ENCODE measurements around the gene THAP3. TPM values are rescaled to one million over a fixed set of nuclear protein-coding genes. Genes with fewer than 3 reads are reported as not detected.
"Not testable (repeated sequence)": the region's sequence is repeated elsewhere in the genome, so short reads cannot be mapped to it uniquely, and the experiment has no call there.

THAP3 gene
- total RNA-seq, 1 donor, result 7.6 TPM

DNA sequence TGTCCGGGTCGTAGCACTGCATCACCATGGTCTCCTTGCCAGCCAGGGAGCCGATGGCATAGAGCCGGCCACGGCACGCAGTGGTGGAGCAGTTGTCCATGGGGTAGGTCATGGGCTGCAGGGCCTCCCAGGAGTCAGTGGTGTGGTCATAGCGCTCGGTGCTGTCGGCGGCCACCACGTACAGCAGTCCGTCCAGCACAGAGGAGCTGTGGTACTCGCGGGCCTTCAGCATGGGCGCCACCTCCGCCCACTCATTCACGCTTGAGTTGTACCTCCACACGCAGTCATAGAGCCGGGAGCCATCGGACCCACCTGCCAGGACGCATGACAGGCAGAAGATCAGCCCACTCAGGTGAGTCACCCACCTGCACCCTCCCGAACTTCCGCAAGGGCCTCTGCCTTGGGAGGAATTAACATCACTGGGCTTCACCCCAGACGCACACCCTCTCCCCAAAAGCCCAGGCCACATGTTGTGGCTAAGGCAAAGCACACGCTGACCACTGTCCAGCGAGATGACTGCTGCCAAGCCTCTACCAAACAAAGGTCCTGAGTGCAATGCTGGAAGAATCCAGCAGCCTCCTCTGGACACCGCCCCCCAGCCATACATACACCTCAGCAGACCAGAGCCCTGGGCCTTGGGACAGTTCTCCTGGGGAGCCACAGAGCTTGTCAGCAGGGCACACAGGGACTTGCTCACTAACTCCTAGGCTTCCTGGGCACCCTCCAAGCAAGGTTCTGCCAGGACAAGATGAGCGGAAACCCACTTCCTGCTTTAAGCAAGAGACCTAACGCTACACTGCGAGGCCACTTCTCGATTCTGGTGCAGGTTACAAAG, 25.3 kb upstream of the THAP3 start:
- Histone ChIP-seq H3K4me1 (ENCODE audit: insufficient read depth, low read length) (peaks cover 50% of the 10 kb centered on the region), H3K9me3 (ENCODE audit: low read depth, low read length) (no peaks in the 10 kb centered on the region), H3K27me3 (ENCODE audit: insufficient read depth, low read length) (no peaks in the 10 kb centered on the region), H3K4me3 (ENCODE audit: low read length) (peak overlapping the region; percentile 84)

- not testable (repeated sequence) for H3K9me3 ChIP-seq (ENCODE audit: low read depth, low read length)
- peaks cover 56% of the 10 kb centered on the region for H3K4me1 ChIP-seq (ENCODE audit: insufficient read depth, low read length)
Measured at GRCh38 chr1:6599991-6600390, 24.7 kb upstream of the THAP3 start.

DNA sequence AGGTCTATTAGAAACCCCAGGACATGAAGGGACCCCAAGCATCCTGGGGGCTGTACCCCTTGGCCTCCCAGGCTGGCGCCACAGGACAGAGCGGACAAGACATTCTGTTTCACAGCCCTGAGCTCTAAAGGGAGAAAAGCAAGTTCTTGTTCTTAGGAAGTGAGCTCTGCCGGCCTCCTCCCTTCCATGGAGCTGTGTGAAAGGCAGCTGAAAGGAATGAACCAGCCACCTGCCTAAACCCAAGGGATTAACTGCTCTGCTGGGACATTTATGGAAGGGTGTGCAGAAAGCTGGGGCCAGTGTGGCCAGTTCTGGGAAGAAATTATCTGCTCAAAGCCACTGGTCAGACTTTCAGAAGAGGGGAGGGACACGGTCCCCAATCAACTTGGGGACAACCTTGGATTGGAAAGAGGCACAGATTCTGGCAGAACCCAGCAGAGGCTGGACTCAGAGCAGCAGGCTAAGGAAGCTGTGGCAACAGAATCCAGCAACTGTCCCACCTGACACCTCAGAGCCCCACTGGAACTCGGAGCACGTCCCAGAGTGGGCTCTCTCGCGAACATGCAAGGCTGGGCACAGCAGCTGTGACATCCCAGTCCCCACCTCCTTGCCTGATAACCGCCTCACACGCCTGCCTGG, 24.1 kb upstream of the THAP3 start:
- H3K9me3 ChIP-seq (ENCODE audit: low read depth, low read length), result no peaks in the 10 kb centered on the region
- peak overlapping the region; percentile 84 for H3K4me3 ChIP-seq (ENCODE audit: low read length)
- peaks cover 56% of the 10 kb centered on the region for H3K4me1 ChIP-seq (ENCODE audit: insufficient read depth, low read length)
- no peaks in the 10 kb centered on the region for H3K27me3 ChIP-seq (ENCODE audit: insufficient read depth, low read length)

More at GRCh38 chr1:6599991-6600390, 24.7 kb upstream of the THAP3 start:
- H3K4me3 ChIP-seq (ENCODE audit: low read length), result peak overlapping the region; percentile 84
- not testable (repeated sequence) for H3K27me3 ChIP-seq (ENCODE audit: insufficient read depth, low read length)

DNA sequence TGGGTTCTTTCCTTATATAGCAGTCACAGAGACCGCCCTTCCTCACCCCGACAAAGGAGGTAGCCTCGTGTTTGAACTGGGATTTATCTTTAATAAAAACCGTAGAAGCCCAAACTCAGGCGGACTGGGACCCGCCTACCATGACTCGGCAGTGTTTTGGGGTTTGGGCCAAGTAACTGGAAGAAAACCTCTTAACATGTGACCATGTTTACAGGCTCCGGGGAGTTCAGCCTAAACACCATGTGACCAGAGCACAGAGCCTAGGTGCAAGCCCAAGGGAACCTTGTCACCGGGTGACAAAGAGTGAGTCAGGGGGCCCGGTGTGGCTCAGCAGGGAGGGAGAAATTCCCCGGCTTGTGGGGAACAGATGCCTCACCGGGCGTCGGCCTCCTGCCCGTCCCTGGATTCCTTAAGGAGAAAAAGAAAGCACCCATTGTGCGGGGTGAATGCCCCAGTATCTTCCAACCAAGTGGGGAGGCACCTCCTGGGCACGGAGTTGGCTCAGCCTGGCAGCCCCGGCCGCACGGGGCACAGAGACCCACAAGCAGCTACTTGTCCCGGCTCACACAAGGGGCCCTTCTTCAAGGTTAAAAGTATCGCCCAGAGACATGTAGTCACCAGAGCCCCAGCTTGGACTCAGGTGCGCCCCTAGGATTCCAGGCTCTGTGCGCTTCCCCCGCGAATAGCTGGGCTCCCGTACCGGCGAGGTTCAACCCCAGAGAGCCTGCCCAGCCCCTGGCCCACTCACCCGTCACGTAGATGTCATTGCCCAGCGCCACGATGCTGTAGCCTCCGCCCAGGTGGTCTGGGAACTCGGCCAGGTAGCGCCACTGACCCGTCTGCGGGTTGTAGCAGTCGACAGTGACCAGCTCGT, 23.4 kb upstream of the THAP3 start:
- Histone ChIP-seq H3K4me3 (ENCODE audit: low read length) (peak overlapping the region; percentile 84), H3K4me1 (ENCODE audit: insufficient read depth, low read length) (peaks cover 56% of the 10 kb centered on the region), H3K27me3 (ENCODE audit: insufficient read depth, low read length) (no peaks in the 10 kb centered on the region), H3K9me3 (ENCODE audit: low read depth, low read length) (no peaks in the 10 kb centered on the region)

DNA sequence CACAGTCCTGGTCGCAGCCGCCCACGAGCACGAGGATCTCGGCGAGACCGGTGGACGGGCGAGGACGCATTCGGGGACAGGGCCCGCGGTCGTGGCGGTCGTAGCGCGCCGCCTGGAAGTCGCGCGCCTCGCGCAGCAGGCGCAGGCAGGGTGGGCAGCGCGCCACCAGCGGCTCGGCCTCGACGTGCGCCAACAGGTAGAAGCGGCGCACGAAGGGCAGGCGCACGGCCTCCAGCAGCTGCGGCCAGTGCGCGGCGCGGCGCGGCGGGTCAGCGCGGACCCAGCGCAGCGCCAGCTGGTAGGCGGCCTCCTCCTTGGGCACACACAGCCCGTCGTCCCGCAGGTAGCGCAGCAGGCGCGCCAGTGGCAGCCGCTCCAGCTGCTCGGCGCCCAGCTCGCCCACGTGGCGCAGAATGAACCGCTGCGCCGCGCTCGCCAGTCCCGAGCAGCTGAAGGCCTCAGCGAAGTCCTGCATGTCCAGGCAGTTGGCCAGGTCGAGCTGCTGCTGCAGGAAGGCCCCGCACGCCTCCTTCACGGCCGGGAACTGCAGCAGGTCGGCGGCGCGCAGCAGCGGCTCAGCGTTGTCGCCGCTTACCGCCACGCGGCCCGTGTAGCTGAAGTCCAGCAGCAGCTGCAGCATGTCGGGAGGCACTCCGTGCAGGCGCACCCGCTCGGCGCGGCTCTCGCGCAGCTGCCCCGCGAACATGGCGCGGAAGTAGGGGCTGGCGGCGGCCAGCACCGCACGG, 22.6 kb upstream of the THAP3 start:
- peak overlapping the region; percentile 84 for H3K4me3 ChIP-seq (ENCODE audit: low read length)

DNA sequence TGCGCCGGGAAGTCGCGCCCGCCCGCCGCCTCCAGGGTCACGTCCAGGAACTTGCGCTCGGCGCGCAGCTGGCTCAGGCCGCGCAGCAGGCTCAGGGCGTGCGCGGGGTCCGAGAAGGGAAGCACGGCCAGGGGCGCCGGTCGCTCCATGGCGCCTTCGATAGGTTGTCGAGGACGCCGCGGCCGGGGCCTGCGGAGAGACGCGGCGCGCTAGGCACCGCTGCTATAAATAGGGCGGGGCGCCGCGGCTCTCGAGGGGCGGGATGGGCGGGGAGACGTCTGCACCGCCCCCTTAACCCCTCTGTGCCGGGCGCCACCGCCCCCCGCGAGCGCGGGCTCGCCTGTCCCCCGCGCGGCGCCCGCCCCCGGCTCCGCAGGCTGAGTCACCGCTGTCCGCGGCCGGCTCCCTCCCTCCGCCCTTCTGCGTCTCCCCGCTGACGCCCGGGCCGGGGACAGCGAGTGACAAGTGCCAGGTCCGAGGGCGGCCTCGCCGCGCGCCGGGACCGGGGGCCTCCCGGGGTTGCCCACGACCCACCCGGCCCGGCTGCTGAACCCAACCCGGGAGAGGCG, 21.9 kb upstream of the THAP3 start, which contains the start of gene KLHL21:
Gene KLHL21 (minus strand): TSS at position 201 of the 569 bp plus-strand sequence. CDS start 52 bp downstream, at position 149.
- Histone ChIP-seq H3K4me3 (ENCODE audit: low read length) (peak within 1 kb of the TSS; percentile 84), H3K27me3 (ENCODE audit: insufficient read depth, low read length) (no peaks in the 10 kb centered on the region), H3K9me3 (ENCODE audit: low read depth, low read length) (no peaks in the 10 kb centered on the region), H3K4me1 (ENCODE audit: insufficient read depth, low read length) (peaks cover 47% of the 10 kb centered on the region)

More for the DNA sequence above, 22.6 kb upstream of the THAP3 start:
- no peaks in the 10 kb centered on the region for H3K27me3 ChIP-seq (ENCODE audit: insufficient read depth, low read length)
- no peaks in the 10 kb centered on the region for H3K9me3 ChIP-seq (ENCODE audit: low read depth, low read length)
- H3K4me1 ChIP-seq (ENCODE audit: insufficient read depth, low read length), result peaks cover 53% of the 10 kb centered on the region

- no peaks in the 10 kb centered on the region for H3K27me3 ChIP-seq (ENCODE audit: insufficient read depth, low read length)
- peaks cover 40% of the 10 kb centered on the region for H3K4me1 ChIP-seq (ENCODE audit: insufficient read depth, low read length)
- H3K4me3 ChIP-seq (ENCODE audit: low read length), result peak overlapping the region; percentile 84
Measured at GRCh38 chr1:6603238-6603914, 21.3 kb upstream of the THAP3 start.

DNA sequence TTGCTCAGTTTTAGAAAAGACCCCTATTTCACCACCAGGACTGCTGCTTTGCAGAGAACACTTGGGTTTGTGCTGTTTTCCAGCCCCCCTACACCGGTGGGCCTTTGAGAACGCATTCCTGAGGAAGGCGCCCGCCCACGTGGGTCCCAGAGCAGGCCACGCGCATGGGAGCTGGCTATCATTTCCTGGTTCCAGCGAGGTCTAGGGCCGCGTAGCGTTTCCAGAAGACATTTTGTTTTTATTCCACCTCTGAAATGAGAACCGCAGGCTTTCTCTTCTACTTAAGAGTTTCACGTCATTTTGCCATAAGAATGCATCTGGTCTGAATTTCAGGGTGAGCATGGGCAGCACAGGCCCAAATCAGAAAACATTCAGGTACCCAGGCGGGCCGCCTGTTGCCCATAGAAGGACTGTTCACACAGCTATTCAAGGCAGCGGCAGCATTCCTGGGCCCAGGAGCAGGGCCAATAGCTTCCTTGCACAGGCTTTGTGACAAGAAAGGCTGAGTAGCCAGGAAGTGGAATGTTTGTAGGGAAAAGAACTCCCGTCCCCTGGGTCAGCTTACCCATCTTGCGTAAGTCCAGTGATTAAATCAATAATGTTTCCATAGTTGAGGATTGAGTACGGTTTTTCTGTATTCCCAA, 20.6 kb upstream of the THAP3 start:
- H3K27me3 ChIP-seq (ENCODE audit: insufficient read depth, low read length), result no peaks in the 10 kb centered on the region
- H3K9me3 ChIP-seq (ENCODE audit: low read depth, low read length), result no peaks in the 10 kb centered on the region
- H3K4me1 ChIP-seq (ENCODE audit: insufficient read depth, low read length), result peaks cover 34% of the 10 kb centered on the region
- peak overlapping the region; percentile 84 for H3K4me3 ChIP-seq (ENCODE audit: low read length)

More at GRCh38 chr1:6603238-6603914, 21.3 kb upstream of the THAP3 start:
- H3K9me3 ChIP-seq (ENCODE audit: low read depth, low read length), result no peaks in the 10 kb centered on the region

DNA sequence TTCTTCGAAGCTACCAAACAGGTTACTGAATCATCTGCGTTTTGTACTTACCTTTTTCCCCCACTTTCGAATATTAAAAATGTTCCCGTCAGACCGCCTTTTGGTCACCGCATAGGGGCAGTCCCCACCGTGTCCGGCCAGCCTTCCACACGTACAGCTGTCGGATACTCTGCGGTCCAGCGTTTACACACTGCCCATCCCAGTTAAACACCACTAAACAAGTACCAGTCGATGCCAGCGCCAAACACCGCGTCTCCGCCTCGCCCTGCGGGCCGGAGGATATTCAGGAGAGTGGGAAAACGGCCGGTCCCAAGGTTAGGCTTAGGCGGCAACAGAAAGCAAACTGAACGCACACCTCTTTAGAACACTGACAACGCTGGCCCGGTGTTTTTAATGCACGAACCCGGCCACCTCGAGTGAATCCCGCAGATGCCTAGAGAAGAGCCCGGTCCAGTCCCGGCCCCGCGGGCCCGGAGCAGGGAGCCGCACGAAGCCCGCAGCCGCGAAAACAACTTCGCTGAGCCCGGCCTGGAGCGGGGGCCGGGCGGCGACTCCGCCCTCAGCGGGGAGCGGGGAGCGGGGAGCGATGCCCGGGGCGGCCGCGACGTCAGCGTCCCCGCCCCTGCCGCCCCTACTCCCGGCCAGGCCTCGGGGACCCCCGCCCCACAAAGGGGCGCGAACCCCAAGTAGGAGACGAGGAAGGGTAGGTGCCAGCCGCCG, 11.9 kb upstream of the THAP3 start:
- peaks cover 15% of the 10 kb centered on the region for H3K4me1 ChIP-seq (ENCODE audit: insufficient read depth, low read length)
- no peaks in the 10 kb centered on the region for H3K27me3 ChIP-seq (ENCODE audit: insufficient read depth, low read length)
- peak overlapping the region; percentile 67 for H3K4me3 ChIP-seq (ENCODE audit: low read length)
- no peaks in the 10 kb centered on the region for H3K9me3 ChIP-seq (ENCODE audit: low read depth, low read length)

DNA sequence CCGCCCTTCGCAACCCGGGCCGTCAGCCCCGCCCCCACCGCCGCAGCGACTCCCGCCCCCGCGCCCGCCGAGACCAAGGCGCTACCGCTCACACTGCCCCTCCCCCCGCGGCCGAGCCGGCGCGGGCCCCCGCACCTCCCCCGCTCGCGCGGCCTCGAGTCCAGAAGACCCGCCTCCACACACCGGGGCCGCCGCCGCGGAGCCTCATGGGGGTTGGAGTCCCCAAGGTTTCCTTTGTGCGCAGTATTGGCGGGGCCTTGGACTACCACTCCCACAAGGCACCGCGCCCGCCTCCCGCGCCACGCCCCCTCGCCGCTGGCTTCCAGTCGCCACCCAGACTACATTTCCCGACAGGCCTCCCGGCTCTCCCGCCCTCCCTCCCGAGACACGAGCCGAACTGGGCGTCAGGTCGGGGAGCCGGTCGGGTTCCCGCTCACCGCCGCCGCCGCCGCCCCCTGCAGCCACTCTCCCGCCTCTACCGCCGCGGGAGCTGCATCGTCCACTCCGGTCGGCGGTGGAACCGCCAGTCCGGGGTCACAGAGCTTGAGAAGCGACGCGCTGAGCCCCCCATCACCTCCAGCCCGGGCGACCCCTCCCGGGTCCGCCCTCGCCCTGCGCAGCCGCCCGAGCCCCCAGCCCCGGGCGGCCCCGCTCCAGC, 11.2 kb upstream of the THAP3 start, which contains the start of gene PHF13:
Gene PHF13 (plus strand): TSS at position 371 of the 658 bp plus-strand sequence. CDS start 336 bp downstream, outside the sequence.
- H3K9me3 ChIP-seq (ENCODE audit: low read depth, low read length), result no peaks in the 10 kb centered on the region
- H3K4me3 ChIP-seq (ENCODE audit: low read length), result peak within 1 kb of the TSS; percentile 68
- H3K27me3 ChIP-seq (ENCODE audit: insufficient read depth, low read length), result no peaks in the 10 kb centered on the region

GRCh38 chr1:6614019-6614928, 10.4 kb upstream of the THAP3 start:
- H3K4me3 ChIP-seq (ENCODE audit: low read length), result peak overlapping the region; percentile 68
- H3K4me1 ChIP-seq (ENCODE audit: insufficient read depth, low read length), result peaks cover 15% of the 10 kb centered on the region
- H3K27me3 ChIP-seq (ENCODE audit: insufficient read depth, low read length), result no peaks in the 10 kb centered on the region
- no peaks in the 10 kb centered on the region for H3K9me3 ChIP-seq (ENCODE audit: low read depth, low read length)

More for the DNA sequence above, 11.2 kb upstream of the THAP3 start, which contains the start of gene PHF13:
- H3K4me1 ChIP-seq (ENCODE audit: insufficient read depth, low read length), result peaks cover 15% of the 10 kb centered on the region

Data from mononuclear cell (primary cell).